Esophagus mucosa (tissue), 1 donor: ENCODE data around the gene ELL2. TPM values are rescaled to one million over a fixed set of nuclear protein-coding genes. Genes with fewer than 3 reads are reported as not detected.

ENCODE experiments used
- ATAC-seq: fragments of 200-7000 bp; cut with Tn5 transposase; one replicate; pipeline ENCODE4 v1.9.1; 2020
- total RNA-seq: library from RNA; stranded (reverse); gene quantifications from one replicate; pipeline ENCODE4 v1.2.4, GENCODE V29; 2023
- donor health status: DM: yes; HTN: yes; CAD: no.

The ELL2 gene
- total RNA-seq = 181 TPM

DNA sequence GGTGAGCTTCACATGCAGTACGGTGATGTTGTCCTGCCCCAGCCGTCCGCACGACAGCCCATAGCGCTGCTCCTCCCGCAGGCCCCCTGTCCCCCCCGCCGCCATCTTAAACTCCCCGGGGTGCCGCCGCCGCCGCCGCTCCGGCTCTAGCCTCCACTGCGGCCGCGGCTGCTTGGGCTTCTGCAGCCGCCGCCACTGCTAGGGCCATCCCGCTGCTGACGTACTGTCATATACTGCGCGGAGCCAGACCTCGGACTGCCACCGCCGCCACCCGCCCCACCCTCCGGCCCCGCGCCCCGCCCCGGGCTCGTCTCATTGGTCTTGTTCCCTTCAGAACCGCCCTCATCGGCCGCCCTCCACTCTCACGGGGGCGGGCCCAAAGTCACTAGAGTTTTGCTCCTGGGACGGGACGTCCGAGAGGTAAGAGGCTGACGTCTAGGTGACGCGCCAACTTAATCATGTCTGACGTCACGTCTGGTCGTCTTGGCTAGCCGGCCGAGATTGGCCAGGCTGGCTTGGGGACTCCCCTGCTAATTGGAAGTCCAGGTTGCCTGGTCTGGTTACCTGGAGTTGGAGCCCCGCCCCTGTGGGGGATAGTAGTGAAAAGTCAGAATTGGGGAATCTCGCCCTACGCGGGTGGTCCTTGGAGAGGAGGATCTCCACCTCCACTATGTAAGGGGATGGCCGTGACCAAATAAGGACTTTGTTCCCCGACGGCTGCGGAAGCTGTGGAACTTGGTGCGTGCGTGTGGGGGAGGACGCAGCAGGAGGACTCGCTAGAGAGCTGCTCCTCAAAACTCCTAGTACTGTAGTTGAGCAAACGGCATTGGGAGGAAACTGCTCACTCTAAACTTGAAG is at the start of gene ELL2:
ELL2 (minus strand) TSS at position 235 of the 858 bp plus-strand sequence; CDS start at position 105, 130 bp downstream.
- peak; percentile 93 for ATAC-seq

DNA sequence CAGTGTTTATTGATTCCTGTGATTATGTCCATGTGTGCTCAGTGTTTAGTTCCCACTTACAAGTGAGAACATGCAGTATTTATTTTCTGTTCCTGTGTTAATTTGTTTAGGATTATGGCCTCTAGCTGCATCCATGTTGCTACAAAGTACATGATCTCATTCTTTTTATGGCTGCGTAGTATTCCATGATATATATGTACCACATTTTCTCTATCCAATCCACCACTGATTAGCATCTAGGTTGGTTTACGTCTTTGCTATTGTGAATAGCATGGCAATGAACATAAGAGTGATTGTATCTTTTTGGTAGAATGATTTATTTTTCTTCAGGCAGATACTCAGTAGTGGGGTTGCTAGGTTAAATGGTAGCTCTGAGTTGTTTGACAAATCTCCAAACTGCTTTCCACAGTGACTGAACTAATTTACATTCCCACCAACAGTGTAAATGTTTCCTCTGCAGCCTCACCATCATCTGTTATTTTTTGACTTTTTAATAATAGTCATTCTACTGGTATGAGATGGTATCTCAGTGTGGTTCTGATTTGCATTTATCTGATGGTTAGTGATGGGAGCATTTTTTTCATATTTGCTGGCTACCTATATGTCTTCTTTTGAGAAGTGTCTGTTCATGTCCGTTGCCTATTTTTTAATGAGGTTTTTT is 47.5 kb upstream of the ELL2 start:
- no peak for ATAC-seq

DNA sequence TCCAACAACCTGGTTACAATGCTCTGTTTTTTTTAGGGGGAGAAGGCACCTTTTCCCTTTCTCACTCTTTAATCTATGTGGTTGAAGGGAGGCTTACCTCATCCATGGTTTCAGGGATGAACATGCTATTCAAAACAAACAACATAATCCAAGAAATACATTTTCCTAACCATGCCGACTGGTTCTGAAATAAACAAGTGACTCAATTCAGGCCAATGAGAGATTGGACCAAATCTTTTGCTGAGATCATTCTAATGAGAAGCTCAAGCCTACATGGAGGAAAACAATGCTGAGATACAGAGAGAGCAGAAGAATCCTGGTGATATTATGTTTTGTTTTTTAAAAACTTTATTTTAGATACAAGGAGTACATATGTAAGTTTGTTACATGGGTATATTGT is 46.8 kb upstream of the ELL2 start:
- ATAC-seq = no peak

DNA sequence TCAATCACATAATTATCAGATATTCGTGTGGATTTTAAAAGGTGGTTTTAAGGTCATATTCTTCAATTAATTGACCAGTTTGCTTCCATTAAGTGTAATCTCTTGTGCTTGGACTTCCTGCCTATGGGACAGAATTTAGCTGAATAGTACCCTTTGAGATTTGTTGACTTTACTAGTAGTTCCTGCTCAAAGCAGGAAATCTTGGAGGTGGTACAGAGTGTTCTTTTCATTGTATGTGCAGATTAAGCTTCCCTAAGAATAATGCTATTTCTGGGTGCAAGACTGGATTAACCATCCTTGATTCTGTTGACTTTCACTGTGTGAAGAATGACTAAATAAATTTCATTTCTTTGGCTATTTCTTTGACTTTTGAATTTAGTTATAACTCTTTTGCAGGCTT is 45.4 kb upstream of the ELL2 start:
- peak; percentile 64 for ATAC-seq

DNA sequence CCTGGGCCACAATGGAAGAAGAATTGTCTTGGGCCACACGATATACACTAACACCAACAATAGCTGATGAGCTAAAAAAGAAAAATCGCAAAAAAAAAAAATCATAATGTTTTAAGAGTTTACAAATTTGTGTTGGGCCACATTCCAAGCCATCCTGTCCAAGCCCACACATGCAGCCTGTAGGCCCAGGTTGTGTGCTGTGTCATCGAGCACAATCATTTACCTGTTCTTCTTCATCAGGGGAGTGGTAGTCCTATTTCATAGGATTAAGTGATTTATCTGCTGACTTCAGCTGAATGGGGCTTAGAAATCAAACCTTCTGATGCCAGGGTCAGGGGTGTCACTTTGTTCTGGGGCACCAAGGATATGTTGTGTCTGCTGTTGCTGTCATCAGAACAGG is 44.6 kb upstream of the ELL2 start:
- peak; percentile 90 for ATAC-seq

DNA sequence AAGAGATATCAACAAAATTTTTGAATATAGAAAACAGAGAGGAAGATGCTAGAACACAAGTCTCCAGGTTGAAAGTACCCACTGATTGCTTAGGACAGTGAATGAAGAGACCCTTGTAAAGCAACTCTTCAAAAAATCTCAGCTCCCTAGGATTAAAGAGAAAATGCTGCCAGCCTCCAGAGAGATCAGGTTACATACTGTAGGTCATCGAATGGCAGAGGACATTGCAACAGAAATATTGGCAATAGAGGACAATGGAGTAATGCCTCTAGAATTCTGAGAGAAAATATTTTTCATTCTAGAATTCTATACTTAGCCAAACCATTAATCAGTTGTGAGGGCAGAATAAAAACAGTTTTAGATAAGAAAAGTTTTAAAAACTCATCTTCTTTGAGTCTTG is 43.1 kb upstream of the ELL2 start:
- ATAC-seq = no peak

DNA sequence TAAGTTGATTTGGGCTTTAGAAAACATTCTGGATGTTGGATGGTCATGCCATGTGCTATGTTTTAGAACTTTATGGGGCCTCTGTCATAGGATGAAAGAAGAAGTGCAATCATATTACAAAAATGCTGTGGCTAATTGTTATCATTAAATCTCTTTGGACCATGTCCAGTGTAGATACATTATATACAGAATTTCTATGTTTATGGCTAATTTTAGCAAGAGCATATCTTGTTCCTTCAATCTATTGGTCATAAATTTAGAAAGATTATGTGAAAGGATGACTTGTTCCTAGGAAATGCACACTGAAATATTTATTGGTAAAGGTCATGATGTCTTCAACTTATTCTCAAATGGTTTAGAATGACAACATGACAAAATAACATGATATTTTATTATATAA is 42.4 kb upstream of the ELL2 start:
- ATAC-seq = no peak

DNA sequence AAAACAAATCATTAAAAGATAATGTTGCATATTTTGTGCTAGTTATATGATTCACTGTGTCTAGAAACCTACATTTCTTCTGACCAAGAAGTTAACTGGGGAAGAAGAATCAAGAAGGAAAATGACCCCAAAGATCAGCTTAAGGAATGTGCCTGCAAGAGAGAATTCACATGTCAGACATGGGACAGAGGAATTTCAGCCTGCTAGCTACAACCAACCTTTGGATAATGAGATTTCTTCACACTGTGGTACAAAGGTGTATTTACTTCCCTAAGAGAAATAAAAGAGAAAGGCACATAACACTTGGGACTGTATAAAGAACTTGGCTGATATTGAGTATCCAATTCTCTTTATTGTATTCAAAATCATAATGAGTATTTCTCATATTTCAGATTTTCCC is 39.6 kb upstream of the ELL2 start:
- no peak for ATAC-seq

DNA sequence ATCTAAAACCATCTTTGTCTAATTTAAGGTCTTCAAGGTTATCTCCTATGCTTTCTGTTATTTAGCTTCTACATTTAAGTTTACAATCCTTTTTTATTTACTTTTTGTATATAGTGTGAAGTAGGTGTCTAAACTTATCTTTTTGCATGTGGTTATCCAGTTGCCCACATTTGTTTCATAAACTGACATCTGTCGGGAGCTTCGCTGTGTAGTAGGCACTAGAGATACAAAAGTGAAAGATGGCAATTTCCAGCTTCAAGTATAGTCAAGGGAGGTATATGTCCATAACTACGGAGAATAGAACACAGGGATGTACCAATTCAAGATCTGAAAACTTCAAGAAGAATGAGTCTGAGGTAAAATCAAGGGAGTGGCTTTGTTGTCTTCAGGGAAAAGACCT is 38.7 kb upstream of the ELL2 start:
- ATAC-seq = no peak

DNA sequence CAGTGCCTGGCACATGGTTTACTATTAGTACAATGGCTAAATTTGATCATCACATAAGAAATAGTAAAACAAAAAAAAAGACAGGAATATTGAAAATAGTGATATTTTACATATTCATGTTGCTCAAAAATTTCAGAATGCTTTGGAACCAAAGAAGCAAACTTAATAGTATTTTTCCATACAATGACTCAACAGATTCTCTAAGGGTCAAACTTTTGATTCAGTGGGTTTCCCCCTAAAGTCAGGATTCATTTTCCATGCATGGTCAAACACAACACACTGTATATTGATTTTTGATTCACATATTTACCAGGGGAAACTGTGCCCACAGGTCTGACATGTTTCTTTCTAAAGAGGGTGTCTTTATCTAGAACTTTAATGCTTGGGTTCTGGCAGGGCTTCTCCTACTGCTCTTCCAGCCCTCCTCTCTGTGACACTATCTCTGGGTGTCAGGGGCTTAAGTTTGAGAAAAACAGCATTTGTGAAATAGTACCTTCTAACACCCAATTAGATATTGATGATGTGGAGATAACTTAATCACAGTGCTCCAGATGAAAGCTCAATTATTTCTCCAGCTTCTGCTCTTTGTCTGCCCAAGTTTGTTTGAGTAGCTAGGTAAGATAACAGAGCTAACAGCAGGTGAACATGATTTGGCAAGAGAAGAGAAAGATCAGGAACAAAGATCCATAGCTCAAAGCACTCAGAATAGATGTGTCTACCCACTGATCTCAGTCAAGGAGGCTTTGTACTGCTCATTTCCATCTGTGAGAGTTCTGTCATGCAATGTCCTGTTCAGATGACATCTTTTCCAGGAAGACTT is 35.5 kb upstream of the ELL2 start:
- ATAC-seq = no peak

DNA sequence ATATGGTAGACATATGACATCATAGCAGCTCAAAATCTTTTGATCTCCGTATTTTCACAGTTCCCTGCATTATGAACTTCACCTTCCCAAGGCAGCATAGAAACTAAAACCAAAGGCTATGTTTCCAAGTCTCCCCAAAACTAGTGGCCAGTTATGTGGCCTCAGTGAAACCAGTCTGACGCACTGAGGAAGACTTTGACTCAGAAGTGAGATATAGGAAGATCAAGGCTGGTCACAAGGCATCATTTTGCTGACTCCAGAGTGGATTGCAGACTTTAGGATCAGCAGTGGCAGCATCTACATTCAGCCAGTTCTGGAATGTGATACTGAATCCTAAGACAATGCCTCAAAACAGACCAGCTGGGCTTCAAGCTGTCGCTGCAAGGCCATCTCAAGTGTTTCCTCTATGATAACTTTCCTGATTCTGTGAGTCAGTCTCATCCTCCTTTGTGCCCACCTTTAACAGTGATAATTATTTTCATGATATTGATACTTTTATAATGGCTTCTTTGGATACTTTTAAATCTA is 34.4 kb upstream of the ELL2 start:
- no peak for ATAC-seq

DNA sequence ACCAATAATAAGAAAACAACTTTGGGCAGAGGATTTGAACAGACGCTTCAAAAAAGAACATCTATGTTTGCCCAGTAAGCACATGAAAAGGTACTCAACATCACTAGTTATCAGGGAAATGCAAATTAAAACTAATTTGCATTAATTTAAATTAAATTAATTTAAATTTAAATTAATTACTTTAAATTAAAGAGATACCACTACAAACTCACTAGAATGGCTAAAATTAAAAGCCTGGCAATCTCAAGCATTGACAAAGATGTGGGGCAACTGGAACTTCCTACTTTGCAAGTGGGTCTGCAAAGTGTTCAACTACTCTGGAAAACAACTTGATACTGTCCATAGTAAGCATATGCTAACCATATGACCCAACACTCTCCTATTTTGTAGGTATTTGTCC is 32.1 kb upstream of the ELL2 start:
- ATAC-seq = no peak

DNA sequence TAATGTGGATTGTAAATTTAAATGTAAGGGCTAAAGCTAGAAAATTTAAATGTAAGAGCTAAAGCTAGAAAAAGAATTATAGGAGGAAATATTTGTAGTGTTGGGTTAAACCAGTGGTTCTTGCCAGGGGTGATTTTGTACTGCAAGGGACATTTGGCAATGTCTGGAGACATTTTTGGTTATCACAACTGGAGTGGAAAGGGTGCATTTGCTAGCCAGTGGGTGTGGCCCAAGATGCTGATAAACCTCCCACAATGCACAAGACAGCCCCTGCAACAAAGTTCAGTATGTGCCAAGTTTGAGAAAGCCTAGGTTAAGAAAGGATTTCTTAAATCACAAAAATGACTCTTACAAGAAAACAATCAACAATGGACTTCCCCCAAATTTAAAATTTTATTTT is 31.6 kb upstream of the ELL2 start:
- ATAC-seq = no peak

DNA sequence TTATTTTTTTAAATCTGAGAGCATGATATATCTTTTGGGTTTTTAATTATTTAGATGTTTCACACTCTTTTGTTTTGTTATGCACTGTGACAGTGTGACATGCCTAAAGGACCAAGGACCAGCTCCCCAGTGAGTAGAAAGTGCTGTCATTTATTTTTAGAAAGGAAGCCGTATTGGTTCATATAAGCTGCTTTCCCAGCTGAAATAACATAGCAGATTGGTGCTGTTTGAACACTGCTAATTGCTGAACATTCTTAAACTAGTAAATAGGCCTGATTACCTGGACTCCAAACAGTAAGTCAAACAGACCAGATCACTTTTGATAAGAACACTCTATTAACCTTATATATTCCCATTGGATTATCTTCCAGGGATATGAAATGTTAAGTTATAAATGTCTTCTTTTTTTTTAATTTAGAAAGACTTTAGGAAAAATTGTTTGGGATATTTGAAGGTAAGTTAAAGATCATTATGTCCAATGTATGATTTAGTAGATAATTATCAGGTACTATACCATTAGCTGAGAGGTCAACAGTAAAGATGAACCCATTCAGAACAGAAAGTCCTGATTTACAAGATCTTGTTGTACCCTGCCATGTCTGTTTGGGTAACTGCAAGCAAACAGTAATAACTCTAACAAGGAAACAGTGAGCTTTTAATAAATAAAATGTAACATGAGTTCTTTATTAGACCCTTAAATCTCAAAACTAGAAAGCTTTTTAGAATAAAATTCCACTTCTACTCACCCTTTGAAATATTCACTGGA is 27.8 kb upstream of the ELL2 start:
- ATAC-seq = no peak

DNA sequence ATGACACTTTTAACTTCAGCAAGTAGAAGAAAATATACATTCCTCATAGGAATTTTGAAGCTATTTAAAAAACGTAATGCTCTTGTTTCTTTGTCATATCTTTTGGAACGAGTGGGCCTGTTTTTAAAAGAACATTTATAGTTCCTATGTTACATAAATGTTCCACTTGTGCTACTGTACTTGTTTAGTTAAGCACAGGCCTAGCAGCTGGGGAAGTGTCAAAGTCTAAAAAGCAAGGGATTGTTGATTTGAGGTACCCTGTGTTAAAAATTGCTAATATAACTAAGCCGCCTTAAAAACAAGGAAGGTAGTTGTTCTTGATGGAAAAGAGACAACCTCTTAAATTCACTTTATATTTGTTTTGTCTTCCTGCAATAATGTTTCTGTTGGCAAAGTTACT is 27.2 kb upstream of the ELL2 start:
- ATAC-seq = no peak

DNA sequence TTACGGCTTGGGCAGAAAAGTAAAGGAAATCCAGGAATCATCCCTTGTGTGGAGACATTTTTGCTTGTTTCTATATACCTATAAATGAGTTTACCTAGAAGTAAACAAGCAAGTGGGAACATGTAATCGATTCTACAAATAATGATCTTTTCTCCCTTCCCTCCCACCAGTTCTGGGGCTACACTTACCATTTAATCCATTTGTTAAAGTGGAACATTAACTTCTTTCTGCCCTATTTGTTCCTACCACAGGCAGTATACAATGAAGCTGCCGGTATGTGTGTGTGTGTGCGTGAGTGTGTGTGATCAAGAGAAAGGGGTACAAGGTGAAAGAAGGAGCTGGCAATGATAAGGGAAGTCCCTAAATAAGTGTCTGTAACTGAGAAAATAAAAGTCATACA is 26.4 kb upstream of the ELL2 start:
- no peak for ATAC-seq

DNA sequence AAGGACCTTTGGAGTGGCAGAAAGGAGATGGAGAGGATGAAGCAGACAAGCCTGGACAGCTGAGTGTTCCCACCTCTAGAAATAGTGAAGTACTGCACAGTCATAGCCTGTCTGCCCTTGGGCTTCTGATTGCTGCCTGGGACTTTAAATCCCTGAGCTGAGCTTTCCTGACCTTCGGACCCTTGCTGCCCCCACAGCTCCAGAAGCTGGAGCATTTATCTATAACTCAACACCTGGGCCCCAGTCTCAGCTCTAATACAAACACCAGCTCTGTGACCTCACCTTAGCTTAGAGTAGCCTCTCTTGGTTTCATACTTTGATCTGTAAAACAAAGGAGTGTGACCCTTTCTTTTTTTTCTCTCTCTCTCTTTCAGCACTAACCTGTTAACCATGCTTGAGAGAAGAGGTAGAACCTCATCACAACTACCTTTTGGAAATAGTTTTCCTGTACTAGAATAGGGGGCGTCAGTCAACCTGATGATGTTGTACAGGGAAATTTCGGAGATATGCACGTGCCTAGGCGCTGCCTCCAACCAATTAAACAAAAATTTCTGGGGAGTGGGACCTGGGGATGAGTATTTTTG is 25.4 kb upstream of the ELL2 start:
- no peak for ATAC-seq

DNA sequence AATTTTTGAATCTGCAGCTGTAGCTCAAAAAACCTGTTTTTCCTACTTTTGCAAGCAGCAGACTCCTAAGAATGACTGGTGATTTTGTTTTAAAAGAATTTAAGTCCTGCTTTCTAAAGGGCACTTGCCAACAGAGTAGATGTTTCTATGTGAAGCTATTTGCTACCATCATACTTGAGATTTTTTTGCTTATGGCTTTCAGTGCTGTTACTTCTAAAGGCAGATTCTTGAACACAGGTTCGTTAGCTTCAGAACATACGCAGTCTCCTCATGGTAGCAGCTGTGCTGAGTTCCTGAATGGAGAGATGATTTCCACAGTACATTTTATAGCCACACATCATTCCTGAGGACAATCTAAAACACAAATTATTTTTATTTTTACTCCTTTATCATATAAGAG is 24.4 kb upstream of the ELL2 start:
- ATAC-seq = no peak

DNA sequence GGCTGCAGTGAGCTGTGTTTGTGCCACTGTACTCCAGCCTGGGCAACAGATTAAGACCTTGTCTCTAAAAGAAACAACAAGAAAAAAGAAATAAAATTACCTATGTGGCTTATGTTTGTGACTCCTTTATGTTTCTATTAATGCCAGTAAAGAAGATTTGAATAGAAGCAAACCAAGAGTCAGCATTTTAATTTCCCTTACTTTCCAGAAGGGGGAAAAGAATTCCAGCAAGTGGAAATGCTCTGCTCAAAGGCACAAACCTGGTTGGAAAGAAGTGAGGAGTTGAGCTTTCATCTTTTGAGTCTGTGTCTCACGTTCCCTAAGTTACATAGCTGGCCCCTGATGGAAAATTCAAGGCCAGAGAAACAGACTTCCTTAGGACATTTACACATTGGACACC is 23.6 kb upstream of the ELL2 start:
- no peak for ATAC-seq

DNA sequence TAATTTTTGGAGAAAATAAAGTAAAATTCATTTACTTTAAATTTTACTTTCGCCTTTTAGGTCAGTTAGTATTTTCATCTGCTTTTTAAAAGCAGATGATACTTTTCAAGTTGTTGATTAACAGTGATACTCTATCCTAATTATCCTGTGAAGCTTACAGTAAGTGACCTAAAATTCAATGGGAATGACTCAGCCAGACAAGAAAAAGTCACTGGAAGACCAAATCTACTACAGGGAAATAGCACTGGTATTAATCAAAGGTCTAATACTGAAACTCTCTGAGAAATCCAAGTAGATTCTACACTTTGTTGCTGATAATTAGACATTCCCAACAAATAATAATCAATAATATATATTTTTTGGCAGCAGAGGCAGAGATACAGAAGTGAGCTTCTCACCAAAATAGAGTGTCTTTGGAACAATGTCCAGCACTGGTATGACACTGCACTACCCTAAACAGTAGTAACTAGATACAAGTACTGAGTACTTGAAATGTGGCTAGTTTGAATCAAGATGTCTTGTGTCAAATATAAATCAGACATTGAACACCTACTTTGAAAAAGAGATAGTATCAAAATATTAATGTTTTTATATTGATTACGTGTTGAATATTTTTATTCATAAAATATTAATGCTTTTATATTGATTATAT is 22.8 kb upstream of the ELL2 start:
- no peak for ATAC-seq

DNA sequence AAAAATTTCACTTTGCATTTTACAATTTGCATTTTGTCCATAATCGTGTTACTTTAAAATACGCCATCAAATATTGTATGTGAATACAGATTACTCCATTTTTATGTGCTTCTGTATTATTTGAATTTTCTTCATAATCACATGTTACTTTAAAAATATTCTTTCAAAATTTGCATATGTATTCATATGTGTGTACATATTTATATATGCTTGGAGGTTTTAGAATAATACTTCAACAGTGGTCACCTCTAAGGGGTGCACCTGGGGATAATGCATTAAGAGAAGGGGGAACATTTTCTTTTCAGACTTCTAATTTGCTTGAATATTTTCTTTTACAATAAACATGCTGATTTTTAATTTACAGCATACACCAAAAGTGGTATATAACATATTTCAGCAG is 21.9 kb upstream of the ELL2 start:
- no peak for ATAC-seq

DNA sequence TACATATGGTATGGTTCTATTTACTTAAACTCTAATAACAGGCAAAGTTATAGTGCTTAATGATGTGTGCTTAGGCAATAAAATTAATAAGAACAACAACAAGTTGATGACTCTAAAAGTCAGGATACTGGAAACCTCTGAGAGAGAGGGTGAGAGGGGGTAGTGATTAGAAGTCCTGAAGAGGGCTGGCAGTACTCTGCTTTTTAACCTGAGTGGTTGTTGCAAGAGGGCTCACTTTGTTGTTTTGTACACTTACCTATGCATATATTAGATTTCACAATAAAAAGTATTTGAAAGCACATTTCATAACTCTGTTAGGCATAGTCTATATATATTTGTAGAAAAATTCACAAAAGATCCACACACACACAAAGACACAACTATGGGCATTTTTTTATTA is 21.4 kb upstream of the ELL2 start:
- no peak for ATAC-seq
